GM18498 (cell line): Measurements from ENCODE around the gene MRGPRX4.

Source experiments
- ATAC-seq: cut with Tn5 transposase; IDR thresholded peaks from one replicate; pipeline ENCODE4 v1.9.1; 2021; ENCODE audit warnings: mild to moderate bottlenecking, moderate library complexity; ENCODE audit not compliant: unreplicated experiment

The MRGPRX4 gene

GRCh38 chr11:18204771-18205170 lies 32.1 kb downstream of the MRGPRX4 start:
- no peak for ATAC-seq

GRCh38 chr11:18209058-18209457 lies 36.4 kb downstream of the MRGPRX4 start:
- no peak for ATAC-seq

GRCh38 chr11:18221274-18221876 lies 48.7 kb downstream of the MRGPRX4 start:
- no peak for ATAC-seq

GRCh38 chr11:18222814-18223421 lies 50.3 kb downstream of the MRGPRX4 start:
- ATAC-seq: no peak
